H9 (cell line): Measurements from ENCODE around the gene SP4. TPM values are rescaled to one million over a fixed set of nuclear protein-coding genes. Genes with fewer than 3 reads are reported as not detected.

ENCODE experiments used
- DNase-seq: peaks from one replicate; pipeline ENCODE4 v3.0.0-alpha.2; 2017
- H2AFZ ChIP-seq: one replicate; pipeline ENCODE4 v1.6.1; 2013; ENCODE audit warnings: mild to moderate bottlenecking, low read length, control low read depth, moderate library complexity
- H2AK5ac ChIP-seq: 2 replicates; pipeline ENCODE4 v1.6.1; 2013; ENCODE audit warnings: low read length, control low read depth, mixed read lengths; ENCODE audit not compliant: insufficient read length
- H2BK120ac ChIP-seq: one replicate; pipeline ENCODE4 v1.6.1; 2013; ENCODE audit warnings: low read depth, mild to moderate bottlenecking, low read length, control low read depth, inconsistent platforms; ENCODE audit not compliant: poor library complexity, severe bottlenecking
- H2BK12ac ChIP-seq: 2 replicates; pipeline ENCODE4 v1.6.1; 2013; ENCODE audit warnings: low read length, control low read depth, mixed read lengths, low read depth; ENCODE audit not compliant: insufficient read length
- H2BK15ac ChIP-seq: 2 replicates; pipeline ENCODE4 v1.6.1; 2013; ENCODE audit warnings: low read depth, low read length, control low read depth
- H2BK20ac ChIP-seq: one replicate; pipeline ENCODE4 v1.6.1; 2013; ENCODE audit warnings: low read depth, mild to moderate bottlenecking, low read length, control low read depth, inconsistent platforms; ENCODE audit not compliant: poor library complexity, severe bottlenecking
- H2BK5ac ChIP-seq: 2 replicates; pipeline ENCODE4 v1.6.1; 2013; ENCODE audit warnings: low read length, control low read depth, mixed read lengths; ENCODE audit not compliant: insufficient read length
- H3K14ac ChIP-seq: 2 replicates; pipeline ENCODE4 v1.6.1; 2013; ENCODE audit warnings: low read length, control low read depth; ENCODE audit not compliant: insufficient read depth
- H3K18ac ChIP-seq: 2 replicates; pipeline ENCODE4 v1.6.1; 2013; ENCODE audit warnings: low read depth, mild to moderate bottlenecking, mixed read lengths, low read length, control low read depth; ENCODE audit not compliant: insufficient read length
- H3K23ac ChIP-seq: 2 replicates; pipeline ENCODE4 v1.6.1; 2013; ENCODE audit warnings: low read length, control low read depth, mixed read lengths, low read depth; ENCODE audit not compliant: insufficient read length
- H3K23me2 ChIP-seq: 2 replicates; pipeline ENCODE4 v1.6.1; 2013; ENCODE audit warnings: low read depth, mild to moderate bottlenecking, mixed read lengths, low read length, control low read depth; ENCODE audit not compliant: insufficient read length, poor library complexity, severe bottlenecking
- H3K27ac ChIP-seq: 2 replicates; pipeline ENCODE4 v1.5.1; 2013; ENCODE audit warnings: low read length, control low read depth, mixed read lengths, low read depth; ENCODE audit not compliant: insufficient read length
- H3K27me3 ChIP-seq: 2 replicates; pipeline ENCODE4 v1.6.1; 2013; ENCODE audit warnings: low read length, control low read depth, inconsistent platforms; ENCODE audit not compliant: insufficient read depth
- H3K4ac ChIP-seq: 2 replicates; pipeline ENCODE4 v1.6.1; 2013; ENCODE audit warnings: low read depth, mild to moderate bottlenecking, control low read depth, inconsistent platforms, low read length, moderate library complexity
- H3K4me1 ChIP-seq: 2 replicates; pipeline ENCODE4 v1.6.1; 2013; ENCODE audit warnings: low read length, control low read depth, inconsistent platforms; ENCODE audit not compliant: insufficient read depth
- H3K4me2 ChIP-seq: 2 replicates; pipeline ENCODE4 v1.6.1; 2013; ENCODE audit warnings: low read length, control low read depth, mixed read lengths; ENCODE audit not compliant: insufficient read length, insufficient read depth
- H3K56ac ChIP-seq: 2 replicates; pipeline ENCODE4 v1.6.1; 2013; ENCODE audit warnings: low read depth, mild to moderate bottlenecking, mixed read lengths, low read length, control low read depth; ENCODE audit not compliant: insufficient read length
- H3K79me1 ChIP-seq: 2 replicates; pipeline ENCODE4 v1.6.1; 2013; ENCODE audit warnings: low read depth, mild to moderate bottlenecking, moderate library complexity, low read length, control low read depth, inconsistent platforms; ENCODE audit not compliant: insufficient read depth, poor library complexity, severe bottlenecking
- H3K79me2 ChIP-seq: 2 replicates; pipeline ENCODE4 v1.6.1; 2013; ENCODE audit warnings: low read length, control low read depth, inconsistent platforms; ENCODE audit not compliant: insufficient read depth
- H3K9ac ChIP-seq: 2 replicates; pipeline ENCODE4 v1.6.1; 2013; ENCODE audit warnings: low read length, control low read depth, mixed read lengths; ENCODE audit not compliant: insufficient read length; ENCODE audit errors: extremely low read depth
- H3K9me3 ChIP-seq: one replicate; pipeline ENCODE4 v1.6.1; 2013; ENCODE audit warnings: low read depth, low read length, inconsistent platforms; ENCODE audit not compliant: control insufficient read depth
- H3T11ph ChIP-seq: one replicate; pipeline ENCODE4 v1.6.1; 2013; ENCODE audit warnings: mild to moderate bottlenecking, low read length, control low read depth, inconsistent platforms
- H4K20me1 ChIP-seq: one replicate; pipeline ENCODE4 v1.6.1; 2013; ENCODE audit not compliant: control insufficient read depth, insufficient read length, insufficient read depth
- H4K5ac ChIP-seq: 2 replicates; pipeline ENCODE4 v1.6.1; 2013; ENCODE audit warnings: low read depth, mild to moderate bottlenecking, mixed read lengths, low read length, control low read depth; ENCODE audit not compliant: insufficient read length
- H4K8ac ChIP-seq: replicated peaks from 2 replicates; pipeline ENCODE4 v1.6.1; 2013; ENCODE audit warnings: low read length, control low read depth, mixed read lengths, low read depth; ENCODE audit not compliant: insufficient read length
- H4K91ac ChIP-seq: 2 replicates; pipeline ENCODE4 v1.6.1; 2013; ENCODE audit warnings: low read depth, mild to moderate bottlenecking, moderate library complexity, mixed read lengths, low read length, control low read depth; ENCODE audit not compliant: insufficient read length
- H3K27ac Mint-ChIP-seq, 3 experiments: 2 replicates in 2 of 3; 3 replicates in 1 of 3; pipeline ENCODE4 v1.8.0; 2020 to 2021; ENCODE audit warnings: mixed read lengths in 3 of 3, mild to moderate bottlenecking in 1 of 3, moderate library complexity in 1 of 3
- H3K27me3 Mint-ChIP-seq: 2 replicates; pipeline ENCODE4 v1.8.0; 2021; ENCODE audit warnings: low read depth, mild to moderate bottlenecking, moderate library complexity, mixed read lengths
- H3K36me3 Mint-ChIP-seq, 3 experiments: 2 replicates in 2 of 3; 3 replicates in 1 of 3; pipeline ENCODE4 v1.8.0; 2020 to 2021; ENCODE audit warnings: low read depth in 3 of 3, mixed read lengths in 3 of 3; ENCODE audit not compliant: insufficient read depth in 1 of 3
- H3K4me1 Mint-ChIP-seq, 2 experiments: 2 replicates each; pipeline ENCODE4 v1.8.0; 2020; ENCODE audit warnings: mixed read lengths in 2 of 2
- H3K4me3 Mint-ChIP-seq, 2 experiments: 2 replicates in 1 of 2; 3 replicates in 1 of 2; pipeline ENCODE4 v1.8.0; 2020 to 2021; ENCODE audit warnings: mild to moderate bottlenecking in 2 of 2, mixed read lengths in 2 of 2, moderate library complexity in 1 of 2
- H3K9me3 Mint-ChIP-seq, 2 experiments: 2 replicates in 1 of 2; 3 replicates in 1 of 2; pipeline ENCODE4 v1.8.0; 2020; ENCODE audit warnings: mild to moderate bottlenecking in 2 of 2, mixed read lengths in 2 of 2, moderate library complexity in 1 of 2
- CTCF ChIP-seq: fragments of 200-600 bp; sonication (generic); conservative IDR thresholded peaks from 3 replicates; pipeline ENCODE4 v1.8.0; 2021; ENCODE audit warnings: antibody characterized with exemption, mild to moderate bottlenecking
- WGBS: extraction: QIAGEN DNeasy Blood & Tissue Kit; methylation state at CpG from one replicate; pipeline ENCODE4 v1.1.7; 2013; ENCODE audit warnings: missing lambda C conversion rate, low lambda C conversion rate, mixed read lengths; ENCODE audit not compliant: insufficient read length; ENCODE audit errors: extremely low coverage; 5-methylcytosine and 5-hydroxymethylcytosine counted together
- total RNA-seq: library from RNA; stranded (reverse); gene quantifications from 2 replicates; pipeline ENCODE4 v1.2.1, GENCODE V29; 2021

Gene SP4
- total RNA-seq, 1 experiment from 2014 or later = 19.4 TPM

DNA sequence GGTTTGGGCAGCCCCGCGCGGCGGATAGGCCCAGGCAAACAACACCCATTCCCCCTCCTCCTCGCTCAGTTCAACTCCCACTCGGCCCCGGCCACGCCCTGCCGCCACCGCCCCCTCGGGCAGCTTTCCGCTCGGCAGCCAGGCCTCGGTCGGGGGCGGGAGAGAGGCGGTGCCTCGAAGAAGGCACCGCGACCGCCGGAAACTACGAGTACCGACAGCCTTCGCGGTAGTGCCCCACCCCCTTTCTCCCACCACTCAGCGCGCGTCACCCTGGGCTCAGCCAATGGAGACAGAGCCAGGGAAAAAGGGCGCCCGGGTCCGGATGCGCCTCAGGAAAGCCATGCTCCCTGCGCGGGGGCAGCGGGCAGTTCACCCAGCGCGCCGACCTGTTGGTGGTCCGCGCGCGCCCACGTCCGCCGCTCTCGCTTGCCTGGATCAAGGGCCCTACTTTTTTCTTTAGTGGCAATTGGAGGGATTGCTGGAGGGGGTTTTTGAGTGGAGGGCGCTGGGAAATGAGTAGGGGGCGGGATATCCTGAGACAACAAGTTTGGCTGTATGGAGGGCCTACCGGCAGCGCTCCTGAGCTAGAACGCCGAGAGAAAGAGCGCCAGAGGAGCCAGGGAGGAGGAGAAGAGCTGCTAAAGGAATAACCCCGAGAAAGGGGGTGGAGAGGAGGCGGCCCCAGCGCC is 557 bp upstream of the SP4 start:
- Histone ChIP-seq H3K4me1 (peaks cover 12% of the 10 kb centered on the region), H3K18ac (peak overlapping the region; percentile 89), H3K27ac (peak overlapping the region; percentile 71), H2AFZ (no peak overlapping the region), H4K91ac (no peak overlapping the region), H3K4ac (no peak overlapping the region; the same call in 1 of the 2 replicates), H3K27me3 (no peaks in the 10 kb centered on the region), H4K5ac (no peak overlapping the region), H3K23me2 (peaks cover 9% of the 10 kb centered on the region), H2AK5ac (no peak overlapping the region), H2BK15ac (no peak overlapping the region), H2BK5ac (no peak overlapping the region), H4K8ac (no peak overlapping the region), H3K4me2 (peak overlapping the region; percentile 48), H3K9ac (peak overlapping the region; percentile 81), H3K79me2 (peaks cover 11% of the 10 kb centered on the region), H2BK12ac (no peak overlapping the region), H3K56ac (no peak overlapping the region), H2BK20ac (no peak overlapping the region), H3T11ph (no peak overlapping the region), H3K23ac (no peak overlapping the region), H3K14ac (peak overlapping the region; percentile 82; the same call in 1 of the 2 replicates), H2BK120ac (peak overlapping the region; percentile 86), H3K79me1 (peaks cover 7% of the 10 kb centered on the region), H3K9me3 (no peaks in the 10 kb centered on the region), H4K20me1 (no peaks in the 10 kb centered on the region)
- Mint-ChIP-seq H3K9me3 (no peaks in the 10 kb centered on the region; a peak in 1 of 5 replicates), H3K27ac (peak overlapping the region; percentile 99 to 100 (median 100)), H3K36me3 (peaks cover 8 to 15% (median 11%) of the 10 kb centered on the region in 3 experiments; a peak in 6 of 7 replicates), H3K4me1 (peaks cover 46 to 57% of the 10 kb centered on the region in 2 experiments), H3K27me3 (no peaks in the 10 kb centered on the region), H3K4me3 (peak overlapping the region; percentile 95 to 97)
- no CpG with 5 or more reads among the region's 57 CpGs for WGBS
- peak; percentile 99 for DNase-seq
- TF ChIP-seq CTCF = no peak
